ENCODE data around the gene ASAP2. TPM values are rescaled to one million over a fixed set of nuclear protein-coding genes. Genes with fewer than 3 reads are reported as not detected.

The ASAP2 gene
- polyA plus RNA-seq, 3 donors: 55.9 to 63.0 (median 57.7) TPM

- no peak for DNase-seq (ENCODE audit: extremely low read depth in 1 of 11, low read depth in 9 of 11, low spot score in 4 of 11)
These were observed 74.5 kb downstream of the ASAP2 start for GRCh38 chr2:9281145-9281544.

GRCh38 chr2:9282128-9283112 is 75.8 kb downstream of the ASAP2 start:
- DNase-seq (ENCODE audit: extremely low read depth in 1 of 11, low read depth in 9 of 11, low spot score in 4 of 11): no peak

GRCh38 chr2:9284521-9285297 is 78.1 kb downstream of the ASAP2 start:
- DNase-seq (ENCODE audit: extremely low read depth in 1 of 11, low read depth in 9 of 11, low spot score in 4 of 11): no peak

GRCh38 chr2:9285385-9285920 is 78.8 kb downstream of the ASAP2 start:
- no peak for DNase-seq (ENCODE audit: extremely low read depth in 1 of 11, low read depth in 9 of 11, low spot score in 4 of 11)

GRCh38 chr2:9285921-9286320 is 79.3 kb downstream of the ASAP2 start:
- no peak for DNase-seq (ENCODE audit: extremely low read depth in 1 of 11, low read depth in 9 of 11, low spot score in 4 of 11)

GRCh38 chr2:9286554-9287399 is 80.2 kb downstream of the ASAP2 start:
- DNase-seq (ENCODE audit: extremely low read depth in 1 of 11, low read depth in 9 of 11, low spot score in 4 of 11): no peak

GRCh38 chr2:9287400-9288045 is 80.9 kb downstream of the ASAP2 start:
- DNase-seq (ENCODE audit: extremely low read depth in 1 of 11, low read depth in 9 of 11, low spot score in 4 of 11): no peak

- no peak for DNase-seq (ENCODE audit: extremely low read depth in 1 of 11, low read depth in 9 of 11, low spot score in 4 of 11)
These were observed 81.6 kb downstream of the ASAP2 start for GRCh38 chr2:9288233-9288632.

- no peak for DNase-seq (ENCODE audit: extremely low read depth in 1 of 11, low read depth in 9 of 11, low spot score in 4 of 11)
These were observed 82.2 kb downstream of the ASAP2 start for GRCh38 chr2:9288681-9289338.

- DNase-seq (ENCODE audit: extremely low read depth in 1 of 11, low read depth in 9 of 11, low spot score in 4 of 11): no peak
These were observed 84.7 kb downstream of the ASAP2 start for GRCh38 chr2:9291331-9291730.

GRCh38 chr2:9291866-9292265 is 85.3 kb downstream of the ASAP2 start:
- DNase-seq (ENCODE audit: extremely low read depth in 1 of 11, low read depth in 9 of 11, low spot score in 4 of 11): no peak

- DNase-seq (ENCODE audit: extremely low read depth in 1 of 11, low read depth in 9 of 11, low spot score in 4 of 11): no peak
These were observed 85.8 kb downstream of the ASAP2 start for GRCh38 chr2:9292426-9292825.

- DNase-seq (ENCODE audit: extremely low read depth in 1 of 11, low read depth in 9 of 11, low spot score in 4 of 11): no peak
These were observed 88.2 kb downstream of the ASAP2 start for GRCh38 chr2:9294764-9295163.

GRCh38 chr2:9296559-9296958 is 89.9 kb downstream of the ASAP2 start:
- DNase-seq (ENCODE audit: extremely low read depth in 1 of 11, low read depth in 9 of 11, low spot score in 4 of 11): no peak

- no peak for DNase-seq (ENCODE audit: extremely low read depth in 1 of 11, low read depth in 9 of 11, low spot score in 4 of 11)
These were observed 90.5 kb downstream of the ASAP2 start for GRCh38 chr2:9297156-9297555.

GRCh38 chr2:9297807-9298206 is 91.2 kb downstream of the ASAP2 start:
- no peak for DNase-seq (ENCODE audit: extremely low read depth in 1 of 11, low read depth in 9 of 11, low spot score in 4 of 11)

GRCh38 chr2:9298583-9298982 is 92.0 kb downstream of the ASAP2 start:
- no peak for DNase-seq (ENCODE audit: extremely low read depth in 1 of 11, low read depth in 9 of 11, low spot score in 4 of 11)

All from renal cortex interstitium (tissue), 11 donors.